ENCODE measurements around the gene UBE2L6. TPM values are rescaled to one million over a fixed set of nuclear protein-coding genes. Genes with fewer than 3 reads are reported as not detected.

The UBE2L6 gene
- total RNA-seq, 1 donor from 2014 or later: 36.9 TPM

Other genes with a start within 250 kb of the UBE2L6 start
- 160 TPM for gene TNKS1BP1, start 242.7 kb downstream of the UBE2L6 start, total RNA-seq
- gene SSRP1, start 231.8 kb downstream of the UBE2L6 start, total RNA-seq: 74.9 TPM
- not detected for gene P2RX3, start 229.3 kb downstream of the UBE2L6 start, total RNA-seq
- gene PRG3, start 186.5 kb downstream of the UBE2L6 start, total RNA-seq: not detected
- gene PRG2, start 177.0 kb downstream of the UBE2L6 start, total RNA-seq: not detected
- gene SLC43A3, start 140.6 kb downstream of the UBE2L6 start, total RNA-seq: 28.2 TPM
- 0.56 TPM for gene RTN4RL2, start 107.1 kb downstream of the UBE2L6 start, total RNA-seq
- gene SLC43A1, start 52.0 kb downstream of the UBE2L6 start, total RNA-seq: 1.00 TPM
- gene TIMM10, start 36.9 kb downstream of the UBE2L6 start, total RNA-seq: 43.6 TPM
- not detected for gene SMTNL1, start 30.1 kb downstream of the UBE2L6 start, total RNA-seq
- 16.7 TPM for gene SERPING1, start 30.0 kb upstream of the UBE2L6 start, total RNA-seq
- not detected for gene YPEL4, start 82.2 kb upstream of the UBE2L6 start, total RNA-seq
- gene CLP1, start 90.1 kb upstream of the UBE2L6 start, total RNA-seq: 10.6 TPM
- gene ZDHHC5, start 100.4 kb upstream of the UBE2L6 start, total RNA-seq: 122 TPM
- 12.8 TPM for gene MED19, start 144.5 kb upstream of the UBE2L6 start, total RNA-seq
- gene TMX2, start 144.9 kb upstream of the UBE2L6 start, total RNA-seq: 60.2 TPM
- 120 TPM for gene SELENOH, start 173.8 kb upstream of the UBE2L6 start, total RNA-seq
- not detected for gene BTBD18, start 184.1 kb upstream of the UBE2L6 start, total RNA-seq
- gene CTNND1, start 194.1 kb upstream of the UBE2L6 start, total RNA-seq: 323 TPM

All from esophagus mucosa (tissue), 1 donor.